Aorta (tissue), 5 donors: ENCODE results near the gene MIS18A. TPM values are rescaled to one million over a fixed set of nuclear protein-coding genes. Genes with fewer than 3 reads are reported as not detected.
A peak's percentile ranks its signal among the peaks of the same experiment; 100 is the strongest.

Source experiments
- ATAC-seq: fragments of 200-7000 bp; cut with Tn5 transposase; one replicate; pipeline ENCODE4 v1.9.1; 2022; ENCODE audit warnings: moderate library complexity; ENCODE audit not compliant: low FRiP score
- DNase-seq, 2 donors: peaks; one replicate each; pipeline ENCODE4 v3.0.0-alpha.2; 2020
- H3K27ac ChIP-seq, 2 donors: one replicate each; pipeline ENCODE4 v1.5.1; 2013; ENCODE audit warnings: low read length in 2 of 2, mild to moderate bottlenecking in 2 of 2, moderate library complexity in 2 of 2, control low read depth in 1 of 2, inconsistent platforms in 1 of 2, low read depth in 1 of 2
- H3K27me3 ChIP-seq, 2 donors: one replicate each; pipeline ENCODE4 v1.6.1; 2013; ENCODE audit warnings: control low read depth in 1 of 2, low read length in 1 of 2, mild to moderate bottlenecking in 1 of 2, moderate library complexity in 1 of 2; ENCODE audit not compliant: insufficient read depth in 2 of 2, control insufficient read depth in 1 of 2
- H3K36me3 ChIP-seq, 2 donors: one replicate each; pipeline ENCODE4 v1.6.1; 2013; ENCODE audit warnings: control low read depth in 1 of 2, low read length in 1 of 2, mild to moderate bottlenecking in 1 of 2; ENCODE audit not compliant: insufficient read depth in 2 of 2, control insufficient read depth in 1 of 2
- H3K4me1 ChIP-seq, 2 donors: one replicate each; pipeline ENCODE4 v1.6.1; 2013; ENCODE audit warnings: low read length in 2 of 2, control low read depth in 1 of 2, mild to moderate bottlenecking in 1 of 2, moderate library complexity in 1 of 2; ENCODE audit not compliant: insufficient read depth in 2 of 2, control insufficient read depth in 1 of 2
- H3K4me3 ChIP-seq, 2 donors: one replicate each; pipeline ENCODE4 v1.5.1; 2013; ENCODE audit warnings: low read length in 2 of 2, control low read depth in 1 of 2, mild to moderate bottlenecking in 1 of 2
- H3K9me3 ChIP-seq: one replicate; pipeline ENCODE4 v1.6.1; 2013; ENCODE audit warnings: mild to moderate bottlenecking, low read length; ENCODE audit not compliant: control insufficient read depth
- WGBS, 2 donors: extraction: QIAGEN DNeasy Blood & Tissue Kit; methylation state at CpG; one replicate each; pipeline ENCODE4 v1.1.7; 2013; 5-methylcytosine and 5-hydroxymethylcytosine counted together
- intact Hi-C, 2 donors: fragments of 100-400 bp; cut with DNase I; formaldehyde crosslinking; loops; one replicate each; pipeline versions ENCODE4 v1.14.2 to v1.15.0; 2022
- polyA plus RNA-seq, 2 donors: library from polyadenylated mRNA; stranded (reverse); fragments of 200-250 nt; gene quantifications; one replicate each; pipeline ENCODE4 v1.2.3, GENCODE V29; 2013
- total RNA-seq, 2 donors: library from RNA; stranded (reverse); fragmentation: NEBNext Ultra II Directional; extraction: Animal tissue kit (Norgen Biotek cat#: 25700); gene quantifications; one replicate each; pipeline ENCODE4 v1.2.1, GENCODE V29; 2021
- donor health status: healthy with polysubstance abuse.
- donor health status: Bipolar disorder and iron deficiency.
- donor health status: DM: no; HTN: no; CAD: no.
- donor health status: DM: no; HTN: no; CAD: no.
- donor health status: DM: yes; HTN: yes; CAD: no.

MIS18A gene
- total and polyA plus RNA-seq, 4 donors = 3.3 to 5.5 (median 4.7) TPM

- intact Hi-C loops = loop anchor here (2.0 to 10.0 kb wide), 6 partner anchors 115 to 525 kb away; partner anchors contain the start of gene SCAF4 (in 1 of the 2)
- no peak overlapping the region for H3K4me3 ChIP-seq
Observed at GRCh38 chr21:32256873-32257620, 21.8 kb downstream of the MIS18A start.

GRCh38 chr21:32256251-32256650, 22.6 kb downstream of the MIS18A start:
- peaks cover 0 to 2% of the 10 kb centered on the region in 2 donors for H3K4me1 ChIP-seq
- intact Hi-C loops = loop anchor here (2.0 to 10.0 kb wide), 6 partner anchors 114 to 524 kb away; partner anchors contain the start of gene SCAF4 (in 1 of the 2)
- 47 to 52% methylated on average over 12 of the region's 12 CpGs for WGBS, 2 donors
- DNase-seq = no peak
- no peak overlapping the region for H3K4me3 ChIP-seq
- no peaks in the 10 kb centered on the region for H3K27me3 ChIP-seq
- ATAC-seq = no peak
- H3K36me3 ChIP-seq = no peaks in the 10 kb centered on the region
- peak overlapping the region in 1 of 2 donors; percentile 80 for H3K27ac ChIP-seq
- H3K9me3 ChIP-seq = no peaks in the 10 kb centered on the region

More at GRCh38 chr21:32256873-32257620, 21.8 kb downstream of the MIS18A start:
- DNase-seq = peak; percentile 82 to 94
- H3K36me3 ChIP-seq = no peaks in the 10 kb centered on the region
- no peaks in the 10 kb centered on the region for H3K27me3 ChIP-seq
- WGBS, 2 donors = 18 to 21% methylated on average over 9 of the region's 9 CpGs
- peak overlapping the region in 1 of 2 donors; percentile 18 for H3K27ac ChIP-seq
- peaks cover 0 to 2% of the 10 kb centered on the region in 2 donors for H3K4me1 ChIP-seq
- no peaks in the 10 kb centered on the region for H3K9me3 ChIP-seq
- ATAC-seq = peak; percentile 84

GRCh38 chr21:32253215-32253641, 25.6 kb downstream of the MIS18A start:
- H3K4me1 ChIP-seq = peaks cover 0 to 2% of the 10 kb centered on the region in 2 donors
- H3K36me3 ChIP-seq = no peaks in the 10 kb centered on the region
- WGBS, 2 donors = 4 to 8% methylated on average over 7 of the region's 7 CpGs
- H3K27ac ChIP-seq = peak overlapping the region in 1 of 2 donors; percentile 9
- no peaks in the 10 kb centered on the region for H3K27me3 ChIP-seq
- DNase-seq (peak; percentile 73 to 80), ATAC-seq (peak; percentile 51)
- intact Hi-C loops = loop anchor here in 1 of 2 donors (10.0 kb wide), 1 partner anchor 228 kb away; no protein-coding TSS in a partner anchor
- H3K9me3 ChIP-seq = no peaks in the 10 kb centered on the region
- no peak overlapping the region for H3K4me3 ChIP-seq

DNA sequence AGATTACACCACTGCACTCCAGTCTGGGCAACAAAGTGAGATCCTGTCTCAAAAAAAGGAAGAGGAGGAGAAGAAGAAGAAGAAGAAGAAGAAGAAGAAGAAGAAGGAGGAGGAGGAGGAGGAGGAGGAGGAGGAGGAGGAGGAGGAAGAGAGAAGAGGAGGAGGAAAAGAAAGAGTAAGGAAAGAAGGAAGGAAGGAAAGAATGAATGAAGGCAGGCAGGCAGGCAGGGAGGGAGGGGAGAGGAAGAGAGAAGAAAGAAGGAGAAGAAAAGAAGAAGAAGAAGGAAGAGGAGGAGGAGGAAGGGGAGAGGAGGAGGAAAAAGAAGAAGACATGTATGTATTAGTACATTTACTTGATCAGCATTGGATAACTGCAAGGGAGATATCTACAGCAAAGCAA, 26.7 kb downstream of the MIS18A start:
- intact Hi-C loops = loop anchor here in 1 of 2 donors (10.0 kb wide), 1 partner anchor 227 kb away; no protein-coding TSS in a partner anchor
- ATAC-seq = no peak
- no peaks in the 10 kb centered on the region for H3K27me3 ChIP-seq

DNA sequence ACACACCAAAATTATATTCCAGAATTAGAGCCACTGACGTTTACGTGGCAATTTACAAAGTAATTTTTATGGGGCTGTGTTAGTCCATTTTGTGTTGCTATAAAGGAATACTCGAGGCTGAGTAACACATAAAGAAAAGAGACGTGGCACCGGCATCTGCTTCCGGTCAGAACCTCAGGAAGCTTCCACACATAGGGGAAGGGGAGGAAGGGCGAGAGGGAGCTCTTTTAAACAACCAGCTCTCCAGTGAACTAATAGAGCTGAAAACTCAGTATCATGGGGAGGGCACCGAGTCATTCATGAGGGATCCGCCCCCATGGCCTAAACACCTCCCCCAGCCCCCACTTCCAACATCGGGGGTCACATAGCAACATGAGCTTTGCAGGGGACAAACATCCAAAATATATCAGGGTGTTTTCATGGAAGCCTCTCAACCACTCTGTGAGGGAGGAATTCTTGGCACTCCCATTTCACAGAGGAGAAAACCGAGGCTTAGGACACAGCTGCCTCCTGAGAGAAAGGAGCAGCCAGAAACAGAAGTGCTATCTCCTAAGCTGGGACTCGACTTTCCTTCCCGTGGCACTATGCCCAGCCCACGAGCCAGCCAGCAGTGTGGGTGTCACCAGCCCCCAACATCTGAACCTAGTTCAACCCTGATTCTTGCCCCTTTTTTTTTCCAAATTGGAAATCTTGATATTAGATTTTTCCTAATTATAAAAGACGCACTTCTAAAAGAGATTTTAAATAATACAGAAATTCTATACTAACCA, 29.2 kb downstream of the MIS18A start:
- H3K9me3 ChIP-seq = no peaks in the 10 kb centered on the region
- peaks cover 0 to 2% of the 10 kb centered on the region in 2 donors for H3K4me1 ChIP-seq
- no peaks in the 10 kb centered on the region for H3K27me3 ChIP-seq
- ATAC-seq (no peak), DNase-seq (no peak)
- WGBS, 2 donors = 76 to 78% methylated on average over 15 of the region's 15 CpGs
- H3K27ac ChIP-seq = no peak overlapping the region
- H3K4me3 ChIP-seq = no peak overlapping the region
- intact Hi-C loops = loop anchor here in 1 of 2 donors (5.0 to 10.0 kb wide), 2 partner anchors 157 to 225 kb away; no protein-coding TSS in a partner anchor
- no peaks in the 10 kb centered on the region for H3K36me3 ChIP-seq

More for the DNA sequence above, 26.7 kb downstream of the MIS18A start:
- Histone ChIP-seq H3K4me3 (no peak overlapping the region), H3K9me3 (no peaks in the 10 kb centered on the region), H3K27ac (no peak overlapping the region), H3K4me1 (peaks cover 0 to 2% of the 10 kb centered on the region in 2 donors), H3K36me3 (no peaks in the 10 kb centered on the region)
- no peak for DNase-seq

- Histone ChIP-seq H3K27me3 (no peaks in the 10 kb centered on the region), H3K4me1 (peaks cover 0 to 2% of the 10 kb centered on the region in 2 donors), H3K27ac (no peak overlapping the region), H3K9me3 (no peaks in the 10 kb centered on the region), H3K36me3 (no peaks in the 10 kb centered on the region), H3K4me3 (no peak overlapping the region)
- ATAC-seq (no peak), DNase-seq (no peak)
- intact Hi-C loops = loop anchor here in 1 of 2 donors (5.0 kb wide), 1 partner anchor 157 kb away; no protein-coding TSS in a partner anchor
- 75 to 77% methylated on average over 14 of the region's 14 CpGs for WGBS, 2 donors
Observed at GRCh38 chr21:32248571-32249461, 30.0 kb downstream of the MIS18A start.

- Histone ChIP-seq H3K36me3 (no peaks in the 10 kb centered on the region), H3K9me3 (no peaks in the 10 kb centered on the region), H3K4me3 (no peak overlapping the region), H3K27me3 (no peaks in the 10 kb centered on the region), H3K4me1 (no peaks in the 10 kb centered on the region), H3K27ac (no peak overlapping the region)
- intact Hi-C loops = loop anchor here in 1 of 2 donors (5.0 kb wide), 1 partner anchor 154 kb away; no protein-coding TSS in a partner anchor
- 12 to 16% methylated on average over 9 of the region's 9 CpGs for WGBS, 2 donors
- no peak for ATAC-seq
- no peak for DNase-seq
Observed at GRCh38 chr21:32246571-32247140, 32.2 kb downstream of the MIS18A start.
